HCT116 (cell line): ENCODE data around the gene EPS8L2.

Source experiments
- CBX3 ChIP-seq: IDR thresholded peaks from 2 replicates; pipeline ENCODE4 v1.6.1; 2012; ENCODE audit warnings: low read depth
- EGR1 ChIP-seq: IDR thresholded peaks from 2 replicates; pipeline ENCODE4 v1.6.1; 2012; ENCODE audit warnings: low read depth
- POLR2AphosphoS5 ChIP-seq: IDR thresholded peaks from 2 replicates; pipeline ENCODE4 v1.6.1; 2011; ENCODE audit warnings: mild to moderate bottlenecking, low read depth, low read length, moderate library complexity
- SRF ChIP-seq: IDR thresholded peaks from 2 replicates; pipeline ENCODE4 v1.6.1; 2012; ENCODE audit warnings: low read depth
- TF ChIP-seq, protein P1 (sequence below), 3 experiments: fragments of 200-600 bp in 1 of 3; sonication (generic) in 1 of 3; IDR thresholded peaks in 2 of 3; conservative IDR thresholded peaks in 1 of 3; 2 replicates each; pipeline ENCODE4 v1.5.1; 2012 to 2017; ENCODE audit warnings: low read depth in 2 of 3, low read length in 2 of 3, antibody characterized with exemption in 1 of 3, borderline replicate concordance in 1 of 3, control low read depth in 1 of 3, mild to moderate bottlenecking in 1 of 3, mixed read lengths in 1 of 3, mixed run types in 1 of 3, moderate library complexity in 1 of 3; ENCODE audit not compliant: insufficient read depth in 1 of 3
- TF ChIP-seq, protein P2 (sequence below): IDR thresholded peaks from 2 replicates; pipeline ENCODE4 v1.6.1; 2012

DNA sequence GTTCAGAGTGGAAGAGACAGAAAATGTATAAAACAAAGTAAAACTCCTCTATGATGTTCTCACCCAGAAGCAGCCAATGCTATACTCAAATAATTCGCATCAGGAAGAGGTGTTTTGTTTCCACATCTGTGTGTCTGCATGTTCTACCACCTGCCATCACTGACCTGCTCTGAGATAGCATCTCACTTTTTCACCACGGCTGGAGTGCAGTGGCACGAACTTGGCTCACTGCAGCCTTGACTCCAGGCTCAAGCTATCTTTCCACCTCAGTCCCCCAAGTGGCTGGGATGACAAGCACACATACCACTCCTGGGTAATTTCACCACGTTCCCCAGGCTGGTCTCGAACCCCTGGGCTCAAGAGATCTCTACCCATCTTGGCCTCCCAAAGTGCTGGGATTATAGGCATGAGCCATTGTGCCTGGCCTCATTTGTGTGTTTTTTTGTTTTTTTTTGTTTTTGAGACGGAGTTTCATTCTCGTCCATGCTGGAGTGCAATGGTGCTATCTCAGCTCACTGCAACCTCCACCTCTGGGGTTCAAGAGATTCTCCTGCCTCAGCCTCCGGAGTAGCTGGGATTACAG, 55.6 kb downstream of the EPS8L2 start:
- no peak for TF ChIP-seq CBX3
- TF ChIP-seq, protein P1, sequence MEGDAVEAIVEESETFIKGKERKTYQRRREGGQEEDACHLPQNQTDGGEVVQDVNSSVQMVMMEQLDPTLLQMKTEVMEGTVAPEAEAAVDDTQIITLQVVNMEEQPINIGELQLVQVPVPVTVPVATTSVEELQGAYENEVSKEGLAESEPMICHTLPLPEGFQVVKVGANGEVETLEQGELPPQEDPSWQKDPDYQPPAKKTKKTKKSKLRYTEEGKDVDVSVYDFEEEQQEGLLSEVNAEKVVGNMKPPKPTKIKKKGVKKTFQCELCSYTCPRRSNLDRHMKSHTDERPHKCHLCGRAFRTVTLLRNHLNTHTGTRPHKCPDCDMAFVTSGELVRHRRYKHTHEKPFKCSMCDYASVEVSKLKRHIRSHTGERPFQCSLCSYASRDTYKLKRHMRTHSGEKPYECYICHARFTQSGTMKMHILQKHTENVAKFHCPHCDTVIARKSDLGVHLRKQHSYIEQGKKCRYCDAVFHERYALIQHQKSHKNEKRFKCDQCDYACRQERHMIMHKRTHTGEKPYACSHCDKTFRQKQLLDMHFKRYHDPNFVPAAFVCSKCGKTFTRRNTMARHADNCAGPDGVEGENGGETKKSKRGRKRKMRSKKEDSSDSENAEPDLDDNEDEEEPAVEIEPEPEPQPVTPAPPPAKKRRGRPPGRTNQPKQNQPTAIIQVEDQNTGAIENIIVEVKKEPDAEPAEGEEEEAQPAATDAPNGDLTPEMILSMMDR (IDR thresholded peaks at IDR 0.05 in 2 of 3, conservative IDR thresholded peaks at IDR 0.05 in 1 of 3; ENCODE audit: borderline replicate concordance in 1 of 3, insufficient read depth in 1 of 3, low read depth in 2 of 3, low read length in 2 of 3) = 0 out of 6 replicates have a peak, but pooled peaks of 1 of the 3 experiments have one; percentile 18
- TF ChIP-seq EGR1 = no peak
- TF ChIP-seq POLR2AphosphoS5 = no peak
- TF ChIP-seq, protein P2, sequence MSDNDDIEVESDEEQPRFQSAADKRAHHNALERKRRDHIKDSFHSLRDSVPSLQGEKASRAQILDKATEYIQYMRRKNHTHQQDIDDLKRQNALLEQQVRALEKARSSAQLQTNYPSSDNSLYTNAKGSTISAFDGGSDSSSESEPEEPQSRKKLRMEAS = no peak
- TF ChIP-seq SRF = no peak
